ENCODE results near the gene CFAP97D1.

CFAP97D1 gene

GRCh38 chr17:43808076-43808475 is 27.8 kb downstream of the CFAP97D1 start:
- DNase-seq (ENCODE audit: insufficient read length, low spot score), result no peak

GRCh38 chr17:43809121-43809520 is 28.9 kb downstream of the CFAP97D1 start:
- FAIRE-seq (no peak), DNase-seq (ENCODE audit: insufficient read length, low spot score) (no peak)
- no peak for TF ChIP-seq CTCF (IDR thresholded peaks at IDR 0.05; ENCODE audit: insufficient read depth, missing control alignments)

More at GRCh38 chr17:43808076-43808475, 27.8 kb downstream of the CFAP97D1 start:
- FAIRE-seq, result no peak
- TF ChIP-seq CTCF (IDR thresholded peaks at IDR 0.05; ENCODE audit: insufficient read depth, missing control alignments), result no peak

DNA sequence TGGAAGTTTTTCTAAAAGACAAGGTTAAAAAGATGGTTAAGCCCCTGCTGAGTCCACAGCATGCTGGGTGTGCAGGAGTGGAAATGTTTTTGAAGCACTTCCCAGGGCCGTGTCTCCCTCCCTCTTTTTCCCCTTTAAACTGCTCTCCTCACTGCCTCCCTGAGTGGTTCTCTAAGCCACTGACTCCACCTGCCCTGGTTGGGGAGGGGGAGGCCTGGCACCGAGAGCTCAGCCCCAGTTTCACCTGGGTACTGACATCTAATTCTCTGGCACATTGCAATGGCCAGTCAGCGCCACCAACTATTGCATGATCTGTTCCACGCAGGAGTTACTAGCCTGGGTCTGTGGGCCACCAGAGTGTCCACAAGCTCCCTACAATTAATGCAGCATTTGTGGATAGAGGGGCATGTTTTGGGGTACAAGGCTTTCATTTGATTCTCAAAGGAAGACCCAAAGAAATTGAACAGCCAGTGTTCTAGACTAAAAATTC is 30.0 kb downstream of the CFAP97D1 start:
- FAIRE-seq (no peak), DNase-seq (ENCODE audit: insufficient read length, low spot score) (no peak)
- TF ChIP-seq CTCF (IDR thresholded peaks at IDR 0.05; ENCODE audit: insufficient read depth, missing control alignments), result no peak

DNA sequence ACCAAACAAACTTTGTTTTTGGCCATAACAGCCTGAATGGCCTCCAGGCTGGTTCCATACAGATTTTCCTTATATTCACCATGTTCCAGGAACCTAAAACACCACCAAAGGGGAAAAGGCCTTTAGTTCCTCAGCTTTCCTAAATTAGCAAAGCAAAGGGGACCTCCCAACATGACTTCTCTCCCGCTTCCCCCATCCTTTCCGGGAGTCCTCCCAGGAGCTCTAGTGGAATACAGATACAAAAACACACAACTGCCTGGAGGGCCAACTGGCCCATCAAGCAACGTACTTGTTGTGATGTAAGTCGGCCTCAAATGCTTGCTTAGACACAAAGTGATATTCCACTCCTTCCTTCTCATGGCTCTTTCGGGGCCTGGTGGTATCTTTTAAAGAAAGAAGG is 30.6 kb downstream of the CFAP97D1 start:
- FAIRE-seq (no peak), DNase-seq (ENCODE audit: insufficient read length, low spot score) (no peak)
- TF ChIP-seq CTCF (IDR thresholded peaks at IDR 0.05; ENCODE audit: insufficient read depth, missing control alignments), result no peak

GRCh38 chr17:43812396-43813265 is 32.4 kb downstream of the CFAP97D1 start:
- DNase-seq (ENCODE audit: insufficient read length, low spot score), result no peak
- no peak for FAIRE-seq
- no peak for TF ChIP-seq CTCF (IDR thresholded peaks at IDR 0.05; ENCODE audit: insufficient read depth, missing control alignments)

GRCh38 chr17:43813386-43813785 is 33.2 kb downstream of the CFAP97D1 start:
- no peak for TF ChIP-seq CTCF (IDR thresholded peaks at IDR 0.05; ENCODE audit: insufficient read depth, missing control alignments)
- FAIRE-seq (no peak), DNase-seq (ENCODE audit: insufficient read length, low spot score) (no peak)

DNA sequence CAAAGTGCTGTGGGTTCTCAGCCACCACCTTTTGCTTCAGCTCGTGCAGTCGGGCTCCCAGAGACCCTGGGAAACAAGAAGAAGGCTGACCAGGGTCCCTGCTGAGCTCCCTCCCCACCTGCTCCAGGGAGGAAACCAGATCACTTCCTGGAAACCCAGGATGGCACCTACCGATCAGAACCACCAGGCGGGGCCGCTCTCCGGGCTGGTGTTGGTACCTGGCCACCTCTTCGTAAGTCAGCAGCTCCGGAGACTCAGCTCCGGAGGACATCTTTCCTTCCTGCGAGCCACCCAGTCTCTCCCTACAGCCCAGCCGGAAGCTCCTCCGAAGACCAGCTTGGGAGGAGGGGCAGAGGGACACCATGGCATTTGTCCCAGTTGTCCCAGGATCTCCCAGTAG is 33.8 kb downstream of the CFAP97D1 start:
- FAIRE-seq (no peak), DNase-seq (ENCODE audit: insufficient read length, low spot score) (no peak)
- TF ChIP-seq CTCF (IDR thresholded peaks at IDR 0.05; ENCODE audit: insufficient read depth, missing control alignments), result no peak

Data from D721Med (cell line).